ENCODE results near the gene ZNF385B.

Gene ZNF385B

DNA sequence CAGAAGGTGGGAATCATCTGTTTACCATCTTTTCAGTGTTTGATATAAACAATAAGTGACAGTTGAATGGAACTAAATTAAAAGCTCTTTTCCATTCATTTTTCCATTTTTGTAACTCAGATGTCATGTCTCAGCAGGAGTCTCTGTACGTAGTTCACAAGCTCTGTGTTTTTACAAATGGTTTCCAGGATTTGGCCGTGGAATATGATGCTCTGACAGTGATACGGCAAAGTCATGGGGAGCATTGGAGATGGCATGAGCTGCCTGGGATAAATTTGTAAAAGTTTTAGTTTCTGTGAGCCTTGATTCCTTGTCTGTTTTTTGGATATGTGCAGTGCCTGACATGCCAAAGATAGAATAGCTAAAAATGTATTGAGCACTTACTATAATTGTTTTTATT, 428.7 kb downstream of the ZNF385B start:
- no peak for DNase-seq

DNA sequence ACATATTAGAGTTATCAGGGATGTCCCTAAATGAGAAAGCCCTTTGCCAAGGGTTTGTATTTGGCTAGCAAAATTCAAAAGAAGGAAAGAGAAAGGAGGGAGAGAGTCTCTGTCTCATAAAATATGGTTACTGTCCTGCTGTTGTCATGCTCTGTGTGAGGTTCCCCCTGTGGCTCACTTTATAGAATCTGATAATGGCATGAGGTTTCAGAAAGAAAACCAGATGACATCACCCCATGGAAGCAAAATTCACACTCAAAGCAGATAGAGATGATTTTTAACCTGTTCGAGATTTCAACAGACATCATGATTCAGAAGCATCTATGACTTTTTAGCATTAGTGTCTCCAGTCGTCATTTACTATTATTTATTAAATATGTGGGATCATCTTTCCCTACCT, 431.8 kb downstream of the ZNF385B start:
- no peak for DNase-seq

GRCh38 chr2:179429060-179429471, 432.3 kb downstream of the ZNF385B start:
- no peak for DNase-seq

DNA sequence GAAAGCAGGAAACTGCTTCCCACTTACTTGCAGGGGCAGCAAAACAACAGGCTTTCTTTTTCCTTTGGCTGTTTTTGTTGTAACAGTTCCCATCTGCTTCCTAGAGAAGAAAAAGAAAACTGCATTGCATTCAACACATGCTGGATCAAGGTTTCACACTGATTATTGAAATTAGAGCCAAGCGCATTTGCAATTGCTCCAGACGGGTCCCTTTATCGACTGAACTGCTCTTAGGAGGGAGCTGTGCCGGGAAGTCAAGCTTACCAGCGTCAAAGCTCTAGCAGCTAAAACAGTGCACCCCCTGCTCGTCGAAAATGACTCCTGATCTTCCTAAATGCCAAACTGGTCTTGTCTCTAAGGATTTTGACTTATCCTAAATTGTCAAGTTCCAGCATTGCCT, 432.8 kb downstream of the ZNF385B start:
- DNase-seq, result no peak

DNA sequence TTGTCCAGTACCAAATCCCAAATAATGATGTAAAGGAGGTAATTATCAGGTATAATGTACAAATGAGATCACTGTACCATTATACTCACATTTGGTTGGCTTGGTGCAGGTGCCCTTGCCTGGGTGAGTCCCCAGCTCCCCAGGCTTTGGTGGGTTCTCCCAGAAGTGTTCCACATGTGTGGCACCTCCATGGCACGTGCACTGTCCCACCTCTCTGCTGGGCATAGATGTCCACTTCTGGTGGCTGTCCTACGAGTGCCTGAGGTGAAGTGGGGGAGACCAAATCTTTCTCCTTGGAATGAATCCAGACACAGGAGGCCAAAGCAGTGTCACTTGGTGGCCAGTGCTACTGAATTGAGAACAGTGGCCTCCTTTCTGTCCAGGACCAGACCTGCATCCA, 434.3 kb downstream of the ZNF385B start:
- DNase-seq, result no peak

DNA sequence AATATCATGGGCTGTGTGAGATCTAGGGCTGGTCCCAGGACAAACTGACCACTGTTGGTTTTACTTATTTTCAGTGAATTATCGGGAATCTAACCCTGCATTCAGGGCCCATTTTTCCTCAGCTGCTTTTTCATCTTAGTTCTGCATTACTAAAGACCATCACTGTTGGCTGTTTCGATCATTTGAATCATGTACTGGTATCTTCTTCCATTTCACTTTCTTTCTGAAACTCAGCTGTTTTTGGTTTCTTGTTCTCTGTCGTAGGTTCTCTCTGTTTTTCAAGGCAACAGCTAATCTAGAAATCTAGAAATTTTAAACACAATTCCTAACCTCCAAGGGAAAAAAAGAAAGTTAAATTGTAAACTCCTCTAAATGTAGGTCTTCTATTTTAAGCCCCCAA, 436.8 kb downstream of the ZNF385B start:
- no peak for DNase-seq

DNA sequence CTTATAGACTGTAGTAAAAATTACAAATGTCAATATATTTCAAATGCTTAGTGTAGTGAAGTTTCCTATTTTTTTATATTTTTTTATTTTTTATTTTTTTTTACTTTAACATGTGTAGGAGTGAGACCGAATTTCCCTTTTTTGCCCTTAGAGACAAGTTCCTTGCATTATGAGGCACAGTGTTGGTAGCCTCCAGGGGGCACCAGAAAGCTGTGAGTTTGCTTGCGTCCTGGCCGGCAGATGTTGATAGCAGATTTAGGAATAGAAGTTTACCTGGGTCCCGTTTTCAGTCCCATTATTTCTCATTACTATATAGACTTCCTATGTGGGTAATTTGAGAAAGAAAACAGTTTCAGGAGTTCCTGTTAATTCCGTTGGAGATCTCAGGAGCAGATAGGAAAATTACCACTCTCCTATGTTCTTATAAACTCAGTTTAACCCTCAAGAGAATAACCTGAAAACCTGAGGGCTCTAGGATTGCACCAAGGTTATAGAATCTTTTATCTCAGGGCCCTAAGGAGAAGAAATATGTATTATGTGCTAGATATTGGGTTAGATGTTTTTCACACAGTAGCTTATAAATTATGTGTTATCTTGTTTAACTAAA, 439.3 kb downstream of the ZNF385B start:
- no peak for DNase-seq

- no peak for DNase-seq
Measured at GRCh38 chr2:179417436-179417949, 443.9 kb downstream of the ZNF385B start.

DNA sequence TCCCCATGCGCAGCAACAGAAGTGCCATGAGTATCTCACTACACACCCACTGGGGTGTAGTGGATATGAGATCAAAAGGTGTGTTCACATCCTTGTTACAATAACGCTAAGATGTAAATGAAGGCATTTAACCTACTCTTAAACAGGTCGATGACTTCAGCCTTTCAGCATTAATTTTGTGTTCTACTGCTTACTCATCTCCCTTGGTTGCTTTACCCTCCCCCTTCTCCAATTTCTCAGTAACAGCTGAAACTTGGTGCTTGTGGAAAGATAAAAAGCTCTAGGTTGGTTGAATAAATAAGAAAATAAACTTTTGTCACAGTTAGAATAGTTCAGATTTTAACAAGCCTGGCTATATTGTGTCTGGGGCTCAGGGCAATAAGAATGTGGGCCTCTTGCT, 449.3 kb downstream of the ZNF385B start:
- DNase-seq, result no peak

DNA sequence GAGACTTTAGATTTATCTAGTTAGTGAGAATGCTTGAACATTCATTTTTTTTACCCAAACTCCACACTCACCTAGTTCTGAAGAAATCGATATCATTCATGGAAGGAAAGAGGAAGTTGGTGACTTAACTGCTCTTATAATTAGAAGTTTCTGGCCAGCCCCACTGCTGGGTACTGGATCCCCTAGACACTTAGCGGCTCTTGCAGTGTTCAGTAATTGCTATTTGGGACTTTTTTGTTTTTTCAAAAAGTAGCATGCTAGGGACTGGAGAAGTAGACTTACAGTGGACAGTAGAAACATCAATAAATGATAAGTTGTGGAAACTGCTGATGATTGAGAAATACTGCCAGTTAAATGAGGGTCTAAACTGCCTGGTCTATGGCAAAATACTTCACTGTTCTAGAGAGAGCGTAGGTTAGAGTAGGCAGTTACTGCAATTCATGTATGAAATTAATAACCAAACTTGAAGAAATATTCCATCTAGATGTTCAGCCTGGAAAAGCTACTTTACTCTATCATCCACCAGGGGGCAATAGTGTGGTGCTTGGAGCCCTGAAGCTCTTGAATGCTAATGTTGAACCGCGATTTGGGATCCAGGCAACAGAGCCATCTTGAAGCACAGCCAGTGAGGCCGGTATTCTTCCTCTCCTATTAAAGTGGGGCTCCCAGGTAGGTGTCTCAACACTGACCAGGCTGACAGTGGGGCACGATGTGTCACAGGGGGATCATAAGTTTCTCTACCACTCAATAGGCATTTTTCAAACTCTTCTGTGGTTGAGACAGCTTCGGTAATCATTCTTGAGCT, 450.7 kb downstream of the ZNF385B start:
- DNase-seq, result no peak

DNA sequence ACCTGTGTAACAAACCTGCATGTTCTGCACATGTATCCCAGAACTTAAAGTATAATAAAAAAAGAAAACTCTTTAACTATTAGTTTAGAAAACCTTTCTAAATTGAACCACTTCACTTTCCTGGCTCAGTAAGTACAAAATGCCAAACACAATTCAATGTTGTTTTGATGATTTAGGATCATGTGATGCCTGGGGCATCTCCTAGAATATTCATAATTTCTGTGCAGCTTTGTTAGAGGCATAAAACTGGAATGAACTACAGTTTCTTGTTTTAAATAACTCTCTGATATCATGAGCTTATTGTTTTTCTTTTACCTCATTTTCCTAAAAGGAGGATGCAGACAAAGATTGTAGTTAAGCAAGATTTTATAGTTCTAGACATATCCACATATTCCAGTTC, 457.8 kb downstream of the ZNF385B start:
- no peak for DNase-seq

- no peak for DNase-seq
Measured at GRCh38 chr2:179393481-179393880, 467.9 kb downstream of the ZNF385B start.

Measured in T1000 (cell line).